Measurements from ENCODE around the gene CPEB4.

Gene CPEB4

DNA sequence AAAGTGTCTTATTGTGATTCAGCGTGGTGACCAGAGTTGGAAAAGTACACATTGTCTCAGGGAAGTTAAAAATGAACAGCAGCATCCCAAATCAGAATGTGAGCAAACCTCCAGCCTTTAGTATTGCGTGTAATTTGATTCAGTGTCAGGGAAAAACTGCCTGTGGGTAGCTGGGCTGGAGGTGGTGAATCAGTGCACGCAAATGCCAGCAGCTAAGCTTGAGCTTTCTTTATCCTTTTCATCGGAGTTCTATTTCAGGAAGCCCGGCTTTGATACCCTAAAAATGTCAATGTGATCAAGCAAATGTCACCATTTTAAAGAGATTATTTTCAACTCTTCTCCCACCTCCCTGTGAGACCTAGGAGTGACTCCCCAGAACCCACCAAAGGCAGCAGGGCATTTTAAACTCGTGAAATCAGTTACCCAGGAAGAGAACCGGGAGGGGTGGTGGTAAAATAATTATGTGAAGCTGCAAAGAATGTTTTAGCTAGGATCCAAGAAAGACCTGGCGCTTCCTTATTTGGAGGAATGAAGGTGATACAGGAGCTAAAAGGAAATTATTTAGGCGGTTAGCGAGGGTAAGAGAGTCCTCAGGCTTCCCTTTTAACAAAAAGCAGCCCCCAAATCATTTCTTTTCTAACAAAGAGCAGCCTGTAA is 75.2 kb downstream of the CPEB4 start:
- no peak overlapping the region for H3K27ac ChIP-seq (replicated peaks)
- H3K27me3 ChIP-seq (ENCODE audit: insufficient read depth, poor library complexity, severe bottlenecking) = no peaks in the 10 kb centered on the region
- H3K4me3 ChIP-seq (replicated peaks; ENCODE audit: insufficient read depth, low read length) = no peak overlapping the region
- no peak for DNase-seq (ENCODE audit: low read depth in 1 of 2, low spot score in 1 of 2)
- TF ChIP-seq POLR2AphosphoS5 (IDR thresholded peaks at IDR 0.05; ENCODE audit: low read depth) = no peak
- TF ChIP-seq, protein P1, sequence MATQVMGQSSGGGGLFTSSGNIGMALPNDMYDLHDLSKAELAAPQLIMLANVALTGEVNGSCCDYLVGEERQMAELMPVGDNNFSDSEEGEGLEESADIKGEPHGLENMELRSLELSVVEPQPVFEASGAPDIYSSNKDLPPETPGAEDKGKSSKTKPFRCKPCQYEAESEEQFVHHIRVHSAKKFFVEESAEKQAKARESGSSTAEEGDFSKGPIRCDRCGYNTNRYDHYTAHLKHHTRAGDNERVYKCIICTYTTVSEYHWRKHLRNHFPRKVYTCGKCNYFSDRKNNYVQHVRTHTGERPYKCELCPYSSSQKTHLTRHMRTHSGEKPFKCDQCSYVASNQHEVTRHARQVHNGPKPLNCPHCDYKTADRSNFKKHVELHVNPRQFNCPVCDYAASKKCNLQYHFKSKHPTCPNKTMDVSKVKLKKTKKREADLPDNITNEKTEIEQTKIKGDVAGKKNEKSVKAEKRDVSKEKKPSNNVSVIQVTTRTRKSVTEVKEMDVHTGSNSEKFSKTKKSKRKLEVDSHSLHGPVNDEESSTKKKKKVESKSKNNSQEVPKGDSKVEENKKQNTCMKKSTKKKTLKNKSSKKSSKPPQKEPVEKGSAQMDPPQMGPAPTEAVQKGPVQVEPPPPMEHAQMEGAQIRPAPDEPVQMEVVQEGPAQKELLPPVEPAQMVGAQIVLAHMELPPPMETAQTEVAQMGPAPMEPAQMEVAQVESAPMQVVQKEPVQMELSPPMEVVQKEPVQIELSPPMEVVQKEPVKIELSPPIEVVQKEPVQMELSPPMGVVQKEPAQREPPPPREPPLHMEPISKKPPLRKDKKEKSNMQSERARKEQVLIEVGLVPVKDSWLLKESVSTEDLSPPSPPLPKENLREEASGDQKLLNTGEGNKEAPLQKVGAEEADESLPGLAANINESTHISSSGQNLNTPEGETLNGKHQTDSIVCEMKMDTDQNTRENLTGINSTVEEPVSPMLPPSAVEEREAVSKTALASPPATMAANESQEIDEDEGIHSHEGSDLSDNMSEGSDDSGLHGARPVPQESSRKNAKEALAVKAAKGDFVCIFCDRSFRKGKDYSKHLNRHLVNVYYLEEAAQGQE (IDR thresholded peaks at IDR 0.05; ENCODE audit: insufficient replicate concordance, low read depth) = no peak

DNA sequence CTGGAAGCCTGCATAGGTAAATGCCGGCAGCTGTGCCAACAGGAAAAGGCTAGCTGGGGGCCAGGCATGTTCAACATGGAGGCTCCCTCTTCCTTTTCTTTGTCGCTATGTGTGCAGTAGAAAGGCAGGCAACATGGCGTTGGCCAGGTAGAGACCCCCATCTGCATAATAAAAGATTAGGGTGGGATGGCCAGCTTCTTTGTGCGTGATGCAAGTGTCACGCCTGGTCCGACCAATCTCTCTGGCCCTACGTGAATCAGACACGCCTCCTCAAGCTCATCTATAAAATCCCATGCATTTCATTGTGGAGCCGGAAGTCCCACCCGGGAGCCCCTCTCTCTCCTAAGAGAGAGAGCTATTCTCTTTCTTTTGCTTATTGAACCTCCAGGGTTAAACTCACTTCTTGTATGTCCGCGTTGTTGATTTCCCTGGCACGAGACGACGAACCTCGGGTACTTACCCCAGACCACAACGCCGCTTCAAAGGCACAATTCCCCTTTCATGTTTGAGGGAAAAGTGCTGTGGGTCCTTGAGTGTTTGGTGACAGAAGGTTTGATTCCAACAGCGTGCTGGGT is 75.8 kb downstream of the CPEB4 start:
- TF ChIP-seq GABPA (IDR thresholded peaks at IDR 0.05; ENCODE audit: low read depth) = no peak
- TF ChIP-seq POLR2AphosphoS5 (IDR thresholded peaks at IDR 0.05; ENCODE audit: low read depth) = no peak
- no peak for TF ChIP-seq SPI1 (IDR thresholded peaks at IDR 0.05; ENCODE audit: borderline replicate concordance, low read depth)
- TF ChIP-seq, protein P1 (IDR thresholded peaks at IDR 0.05; ENCODE audit: insufficient replicate concordance, low read depth) = no peak
- TF ChIP-seq, protein P2, sequence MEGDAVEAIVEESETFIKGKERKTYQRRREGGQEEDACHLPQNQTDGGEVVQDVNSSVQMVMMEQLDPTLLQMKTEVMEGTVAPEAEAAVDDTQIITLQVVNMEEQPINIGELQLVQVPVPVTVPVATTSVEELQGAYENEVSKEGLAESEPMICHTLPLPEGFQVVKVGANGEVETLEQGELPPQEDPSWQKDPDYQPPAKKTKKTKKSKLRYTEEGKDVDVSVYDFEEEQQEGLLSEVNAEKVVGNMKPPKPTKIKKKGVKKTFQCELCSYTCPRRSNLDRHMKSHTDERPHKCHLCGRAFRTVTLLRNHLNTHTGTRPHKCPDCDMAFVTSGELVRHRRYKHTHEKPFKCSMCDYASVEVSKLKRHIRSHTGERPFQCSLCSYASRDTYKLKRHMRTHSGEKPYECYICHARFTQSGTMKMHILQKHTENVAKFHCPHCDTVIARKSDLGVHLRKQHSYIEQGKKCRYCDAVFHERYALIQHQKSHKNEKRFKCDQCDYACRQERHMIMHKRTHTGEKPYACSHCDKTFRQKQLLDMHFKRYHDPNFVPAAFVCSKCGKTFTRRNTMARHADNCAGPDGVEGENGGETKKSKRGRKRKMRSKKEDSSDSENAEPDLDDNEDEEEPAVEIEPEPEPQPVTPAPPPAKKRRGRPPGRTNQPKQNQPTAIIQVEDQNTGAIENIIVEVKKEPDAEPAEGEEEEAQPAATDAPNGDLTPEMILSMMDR (IDR thresholded peaks at IDR 0.05; ENCODE audit: insufficient read depth, low read length) = no peak
- H3K27ac ChIP-seq (replicated peaks) = no peak overlapping the region
- no peak for DNase-seq (ENCODE audit: low read depth in 1 of 2, low spot score in 1 of 2)
- no peak overlapping the region for H3K4me3 ChIP-seq (replicated peaks; ENCODE audit: insufficient read depth, low read length)
- H3K27me3 ChIP-seq (ENCODE audit: insufficient read depth, poor library complexity, severe bottlenecking) = no peaks in the 10 kb centered on the region

DNA sequence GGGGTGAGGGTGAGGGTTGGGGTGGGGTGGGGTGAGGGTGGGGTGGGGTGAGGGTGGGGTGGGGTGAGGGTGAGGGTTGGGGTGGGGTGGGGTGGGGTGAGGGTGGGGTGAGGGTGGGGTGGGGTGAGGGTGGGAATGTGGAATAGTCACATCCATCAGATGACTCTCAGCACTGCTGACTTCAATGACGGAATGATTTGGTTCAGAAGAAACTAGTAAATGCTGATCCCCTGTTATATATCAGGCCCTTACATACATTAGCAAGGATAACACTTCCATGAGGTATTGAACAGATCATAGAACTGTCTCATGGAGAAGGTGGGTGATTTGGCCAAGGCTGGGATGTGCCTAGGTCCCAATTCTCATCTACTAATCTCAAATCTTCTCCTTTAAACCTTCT is 76.4 kb downstream of the CPEB4 start:
- DNase-seq (ENCODE audit: low read depth in 1 of 2, low spot score in 1 of 2) = no peak
- no peaks in the 10 kb centered on the region for H3K27me3 ChIP-seq (ENCODE audit: insufficient read depth, poor library complexity, severe bottlenecking)
- no peak overlapping the region for H3K4me3 ChIP-seq (replicated peaks; ENCODE audit: insufficient read depth, low read length)
- no peak for TF ChIP-seq GABPA (IDR thresholded peaks at IDR 0.05; ENCODE audit: low read depth)
- TF ChIP-seq, protein P2 (IDR thresholded peaks at IDR 0.05; ENCODE audit: insufficient read depth, low read length) = no peak
- TF ChIP-seq, protein P1 (IDR thresholded peaks at IDR 0.05; ENCODE audit: insufficient replicate concordance, low read depth) = no peak
- TF ChIP-seq POLR2AphosphoS5 (IDR thresholded peaks at IDR 0.05; ENCODE audit: low read depth) = no peak
- no peak for TF ChIP-seq SPI1 (IDR thresholded peaks at IDR 0.05; ENCODE audit: borderline replicate concordance, low read depth)
- H3K27ac ChIP-seq (replicated peaks) = no peak overlapping the region

Data from HL-60 (cell line).